ENCODE measurements around the gene KHK.
A peak's percentile ranks its signal among the peaks of the same experiment; 100 is the strongest.

Gene KHK

GRCh38 chr2:27041752-27042151, 44.8 kb upstream of the KHK start:
- TF ChIP-seq CTCF (IDR thresholded peaks at IDR 0.05; ENCODE audit: low read length, missing control alignments), result no peak
- no peak for DNase-seq (ENCODE audit: low read depth)
- H3K4me3 ChIP-seq (replicated peaks; ENCODE audit: low read depth, low read length), result no peak overlapping the region

GRCh38 chr2:27042159-27042661, 44.4 kb upstream of the KHK start:
- no peak overlapping the region for H3K4me3 ChIP-seq (replicated peaks; ENCODE audit: low read depth, low read length)
- no peak for DNase-seq (ENCODE audit: low read depth)
- no peak for TF ChIP-seq CTCF (IDR thresholded peaks at IDR 0.05; ENCODE audit: low read length, missing control alignments)

DNA sequence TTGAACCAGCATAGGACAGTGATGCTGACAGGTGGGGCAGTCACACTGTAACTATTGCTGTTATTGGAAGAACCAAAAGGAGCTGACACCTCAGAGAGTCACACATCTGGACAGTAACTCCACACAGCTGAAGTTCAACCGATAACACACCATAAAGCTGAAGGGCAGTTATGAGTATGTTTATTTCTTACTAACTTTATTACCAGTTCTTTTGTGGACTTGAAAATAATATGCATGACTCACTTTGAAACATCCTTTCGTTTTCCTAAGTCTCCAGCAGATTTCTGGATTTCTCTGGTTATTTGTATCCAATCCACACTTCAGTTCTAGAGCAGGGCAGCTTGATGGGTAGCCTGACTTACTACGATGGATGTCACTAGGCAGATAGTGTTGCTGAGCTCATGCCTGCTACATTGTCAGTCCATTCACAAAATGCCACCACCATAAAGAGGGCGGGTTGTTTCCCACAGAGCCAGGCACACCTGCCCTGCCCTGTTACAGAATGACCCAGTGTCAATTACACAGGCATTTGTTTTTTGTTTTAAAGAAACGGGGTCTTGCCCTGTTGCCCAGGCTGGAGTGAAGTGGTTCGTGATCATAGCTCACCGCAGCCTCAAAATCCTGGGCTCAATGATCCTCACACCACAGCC, 43.5 kb upstream of the KHK start:
- no peak for DNase-seq (ENCODE audit: low read depth)
- H3K4me3 ChIP-seq (replicated peaks; ENCODE audit: low read depth, low read length), result no peak overlapping the region
- TF ChIP-seq CTCF (IDR thresholded peaks at IDR 0.05; ENCODE audit: low read length, missing control alignments), result no peak

- peak overlapping the region; percentile 71 for H3K4me3 ChIP-seq (replicated peaks; ENCODE audit: low read depth, low read length)
- TF ChIP-seq CTCF (IDR thresholded peaks at IDR 0.05; ENCODE audit: low read length, missing control alignments), result no peak
- no peak for DNase-seq (ENCODE audit: low read depth)
Observed at GRCh38 chr2:27049422-27050280, 36.9 kb upstream of the KHK start.

- peak; percentile 37 for TF ChIP-seq CTCF (IDR thresholded peaks at IDR 0.05; ENCODE audit: low read length, missing control alignments)
Observed at GRCh38 chr2:27050281-27050995, 36.1 kb upstream of the KHK start.

DNA sequence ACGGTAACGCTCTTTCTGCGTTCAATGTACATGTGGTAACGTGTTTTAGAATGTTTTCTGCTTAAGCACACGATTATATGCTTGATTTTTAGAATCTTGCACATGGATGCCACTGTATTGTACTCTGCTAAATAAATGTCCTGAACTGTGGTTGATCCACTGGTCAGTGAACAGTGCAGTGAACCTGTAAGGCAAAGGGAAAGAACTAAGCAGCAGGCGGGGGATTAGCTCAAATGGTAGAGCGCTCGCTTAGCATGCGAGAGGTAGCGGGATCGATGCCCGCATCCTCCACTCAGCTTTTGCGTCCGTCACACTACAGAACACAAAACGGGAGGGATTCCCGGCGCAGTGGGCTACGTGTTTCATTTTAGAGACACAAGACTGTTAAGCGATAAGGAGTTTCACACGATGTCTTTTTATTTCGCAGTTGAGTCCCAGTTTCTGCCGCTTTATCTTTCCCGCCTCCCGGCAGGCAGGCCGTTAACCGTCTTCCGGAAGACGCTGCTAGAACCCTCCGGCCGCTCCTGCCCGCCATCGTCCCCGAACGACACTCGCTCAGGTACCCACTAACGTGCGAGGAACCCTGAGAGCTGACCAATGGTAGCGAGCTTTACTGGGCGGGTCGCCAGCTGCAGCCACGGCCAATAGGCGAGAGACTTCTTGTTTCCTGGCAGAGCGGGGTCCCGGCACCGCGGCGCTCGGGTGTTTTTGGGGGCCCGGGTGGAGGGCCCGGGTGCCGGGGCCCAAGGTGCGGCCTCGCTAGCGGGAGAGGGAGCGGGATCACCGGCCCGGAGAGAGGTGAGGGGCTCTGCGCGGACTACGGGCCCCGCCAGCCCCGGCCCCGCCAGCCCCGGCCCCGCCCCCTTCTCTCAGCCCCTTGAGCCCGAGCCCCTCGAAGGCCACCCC, 35.3 kb upstream of the KHK start, which contains the start of gene AGBL5:
Gene AGBL5 (plus strand): TSS at position 673 of the 906 bp plus-strand sequence. CDS start 1,291 bp downstream, outside the sequence.
- H3K4me3 ChIP-seq (replicated peaks; ENCODE audit: low read depth, low read length), result peak within 1 kb of the TSS; percentile 71
- DNase-seq (ENCODE audit: low read depth), result peak; percentile 95
- TF ChIP-seq CTCF (IDR thresholded peaks at IDR 0.05; ENCODE audit: low read length, missing control alignments), result no peak

More at GRCh38 chr2:27050281-27050995, 36.1 kb upstream of the KHK start:
- H3K4me3 ChIP-seq (replicated peaks; ENCODE audit: low read depth, low read length), result peak overlapping the region; percentile 71
- peak; percentile 95 for DNase-seq (ENCODE audit: low read depth)

All from fibroblast of pulmonary artery (primary cell).